ENCODE measurements around the gene GPR183. TPM values are rescaled to one million over a fixed set of nuclear protein-coding genes. Genes with fewer than 3 reads are reported as not detected.

Gene GPR183
- total RNA-seq, 1 experiment from 2014 or later: 0.30 TPM

DNA sequence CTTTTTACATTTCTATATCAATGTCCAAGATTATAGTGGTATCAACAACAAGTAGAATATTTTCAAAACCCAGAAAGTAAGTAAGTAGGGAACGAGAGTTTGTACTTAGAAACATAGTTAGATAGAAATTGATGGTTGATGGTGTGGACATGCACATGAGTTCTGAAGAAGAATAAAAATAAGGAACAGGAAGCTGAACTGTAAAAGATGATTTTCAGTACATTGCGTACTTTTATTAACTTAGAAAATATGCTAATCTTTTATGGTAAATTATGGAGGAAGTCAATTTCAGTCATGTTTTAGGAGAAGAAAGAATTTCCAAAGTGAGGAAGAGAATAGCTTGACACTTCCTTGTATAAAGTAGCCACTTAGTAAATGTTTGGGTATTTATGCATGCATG is 36.7 kb downstream of the GPR183 start:
- BruUV-seq (replicated peaks): no TSS peak
- no peaks in the 10 kb centered on the region for H3K9me3 ChIP-seq (ENCODE audit: control insufficient read depth in 1 of 2, insufficient read depth in 1 of 2, low read depth in 1 of 2, low read length in 2 of 2)
- CTCF ChIA-PET: interaction anchor here (0.8 to 6.7 kb wide), 11 partner anchors 18 to 176 kb away, joined by 3 to 90 read pairs (median 4); partner anchors contain the start of gene UBAC2
- POLR2A ChIA-PET: interaction anchor here (1.0 kb wide), 1 partner anchor 69 kb away, joined by 3 read pairs; the partner anchor contains the start of gene UBAC2
- H3K4me2 ChIP-seq (ENCODE audit: low read length): no peak overlapping the region
- no peak overlapping the region for H2AFZ ChIP-seq (ENCODE audit: low read depth, low read length, poor library complexity, severe bottlenecking)
- intact Hi-C loops (cut with micrococcal nuclease): no loop called here
- no peaks in the 10 kb centered on the region for H3K9me2 ChIP-seq (ENCODE audit: insufficient read depth)
- TF ChIP-seq RAD21 (IDR thresholded peaks at IDR 0.05; ENCODE audit: low read depth) (no peak), JUND (IDR thresholded peaks at IDR 0.05) (no peak), EZH2phosphoT487 (IDR thresholded peaks at IDR 0.05; ENCODE audit: borderline replicate concordance) (no peak), SP1 (IDR thresholded peaks at IDR 0.05; ENCODE audit: low read depth) (no peak), ELF1 (IDR thresholded peaks at IDR 0.05; ENCODE audit: borderline replicate concordance, low read depth) (no peak), YY1 (IDR thresholded peaks at IDR 0.05; ENCODE audit: extremely low read depth, insufficient replicate concordance, low read depth, low read length) (no peak), SRF (IDR thresholded peaks at IDR 0.05; ENCODE audit: low read depth) (no peak), ZNF274 (IDR thresholded peaks at IDR 0.05; ENCODE audit: low read depth, low read length) (no peak), CBX3 (IDR thresholded peaks at IDR 0.05; ENCODE audit: low read depth) (no peak), TCF7L2 (IDR thresholded peaks at IDR 0.05; ENCODE audit: borderline replicate concordance, extremely low read depth, insufficient read depth, insufficient read length) (no peak), EZH2 (IDR thresholded peaks at IDR 0.05) (no peak), SIN3A (IDR thresholded peaks at IDR 0.05; ENCODE audit: low read depth) (no peak)
- TF ChIP-seq, protein P1, sequence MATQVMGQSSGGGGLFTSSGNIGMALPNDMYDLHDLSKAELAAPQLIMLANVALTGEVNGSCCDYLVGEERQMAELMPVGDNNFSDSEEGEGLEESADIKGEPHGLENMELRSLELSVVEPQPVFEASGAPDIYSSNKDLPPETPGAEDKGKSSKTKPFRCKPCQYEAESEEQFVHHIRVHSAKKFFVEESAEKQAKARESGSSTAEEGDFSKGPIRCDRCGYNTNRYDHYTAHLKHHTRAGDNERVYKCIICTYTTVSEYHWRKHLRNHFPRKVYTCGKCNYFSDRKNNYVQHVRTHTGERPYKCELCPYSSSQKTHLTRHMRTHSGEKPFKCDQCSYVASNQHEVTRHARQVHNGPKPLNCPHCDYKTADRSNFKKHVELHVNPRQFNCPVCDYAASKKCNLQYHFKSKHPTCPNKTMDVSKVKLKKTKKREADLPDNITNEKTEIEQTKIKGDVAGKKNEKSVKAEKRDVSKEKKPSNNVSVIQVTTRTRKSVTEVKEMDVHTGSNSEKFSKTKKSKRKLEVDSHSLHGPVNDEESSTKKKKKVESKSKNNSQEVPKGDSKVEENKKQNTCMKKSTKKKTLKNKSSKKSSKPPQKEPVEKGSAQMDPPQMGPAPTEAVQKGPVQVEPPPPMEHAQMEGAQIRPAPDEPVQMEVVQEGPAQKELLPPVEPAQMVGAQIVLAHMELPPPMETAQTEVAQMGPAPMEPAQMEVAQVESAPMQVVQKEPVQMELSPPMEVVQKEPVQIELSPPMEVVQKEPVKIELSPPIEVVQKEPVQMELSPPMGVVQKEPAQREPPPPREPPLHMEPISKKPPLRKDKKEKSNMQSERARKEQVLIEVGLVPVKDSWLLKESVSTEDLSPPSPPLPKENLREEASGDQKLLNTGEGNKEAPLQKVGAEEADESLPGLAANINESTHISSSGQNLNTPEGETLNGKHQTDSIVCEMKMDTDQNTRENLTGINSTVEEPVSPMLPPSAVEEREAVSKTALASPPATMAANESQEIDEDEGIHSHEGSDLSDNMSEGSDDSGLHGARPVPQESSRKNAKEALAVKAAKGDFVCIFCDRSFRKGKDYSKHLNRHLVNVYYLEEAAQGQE (IDR thresholded peaks at IDR 0.05; ENCODE audit: low read depth): no peak
- TF ChIP-seq, protein P2, sequence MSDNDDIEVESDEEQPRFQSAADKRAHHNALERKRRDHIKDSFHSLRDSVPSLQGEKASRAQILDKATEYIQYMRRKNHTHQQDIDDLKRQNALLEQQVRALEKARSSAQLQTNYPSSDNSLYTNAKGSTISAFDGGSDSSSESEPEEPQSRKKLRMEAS (IDR thresholded peaks at IDR 0.05): no peak
- TF ChIP-seq, protein P3, sequence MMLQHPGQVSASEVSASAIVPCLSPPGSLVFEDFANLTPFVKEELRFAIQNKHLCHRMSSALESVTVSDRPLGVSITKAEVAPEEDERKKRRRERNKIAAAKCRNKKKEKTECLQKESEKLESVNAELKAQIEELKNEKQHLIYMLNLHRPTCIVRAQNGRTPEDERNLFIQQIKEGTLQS (IDR thresholded peaks at IDR 0.05): no peak
- TF ChIP-seq, protein P4, sequence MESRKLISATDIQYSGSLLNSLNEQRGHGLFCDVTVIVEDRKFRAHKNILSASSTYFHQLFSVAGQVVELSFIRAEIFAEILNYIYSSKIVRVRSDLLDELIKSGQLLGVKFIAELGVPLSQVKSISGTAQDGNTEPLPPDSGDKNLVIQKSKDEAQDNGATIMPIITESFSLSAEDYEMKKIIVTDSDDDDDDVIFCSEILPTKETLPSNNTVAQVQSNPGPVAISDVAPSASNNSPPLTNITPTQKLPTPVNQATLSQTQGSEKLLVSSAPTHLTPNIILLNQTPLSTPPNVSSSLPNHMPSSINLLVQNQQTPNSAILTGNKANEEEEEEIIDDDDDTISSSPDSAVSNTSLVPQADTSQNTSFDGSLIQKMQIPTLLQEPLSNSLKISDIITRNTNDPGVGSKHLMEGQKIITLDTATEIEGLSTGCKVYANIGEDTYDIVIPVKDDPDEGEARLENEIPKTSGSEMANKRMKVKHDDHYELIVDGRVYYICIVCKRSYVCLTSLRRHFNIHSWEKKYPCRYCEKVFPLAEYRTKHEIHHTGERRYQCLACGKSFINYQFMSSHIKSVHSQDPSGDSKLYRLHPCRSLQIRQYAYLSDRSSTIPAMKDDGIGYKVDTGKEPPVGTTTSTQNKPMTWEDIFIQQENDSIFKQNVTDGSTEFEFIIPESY (IDR thresholded peaks at IDR 0.05; ENCODE audit: extremely low read depth, insufficient replicate concordance, low read length): no peak
- H3K79me2 ChIP-seq (ENCODE audit: insufficient read depth, low read length): peaks cover 33% of the 10 kb centered on the region
- no peak overlapping the region for H3K4me3 ChIP-seq (replicated peaks in 1 of 2; ENCODE audit: low read depth in 1 of 2, low read length in 2 of 2)
- no peaks in the 10 kb centered on the region for H3K27me3 ChIP-seq (ENCODE audit: insufficient read depth, low read length)
- ATAC-seq (no peak), DNase-seq (ENCODE audit: low read depth, low spot score) (no peak)
- no peak overlapping the region for H3K27ac ChIP-seq (ENCODE audit: low read depth, low read length)
- RAD21 ChIA-PET (ENCODE audit: low non-redundant PET in 1 of 2, low total read pairs in 2 of 2, uncharacterized antibody in 2 of 2, unreplicated experiment in 2 of 2): interaction anchor here in 1 of 2 experiments (1.5 kb wide), 1 partner anchor 167 kb away, joined by 6 read pairs; no protein-coding TSS in a partner anchor
- 0 out of 4 replicates have a peak, but pooled peaks cover 0 to 4% of the 10 kb centered on the region in 2 experiments for H3K36me3 ChIP-seq (ENCODE audit: control insufficient read depth in 1 of 2, insufficient read depth in 2 of 2, low read length in 2 of 2)
- H4K20me1 ChIP-seq (ENCODE audit: insufficient read depth): no peaks in the 10 kb centered on the region
- H3K4me1 ChIP-seq (ENCODE audit: control insufficient read depth in 1 of 2, insufficient read depth in 2 of 2, low read length in 2 of 2): peaks cover 0 to 4% of the 10 kb centered on the region in 2 experiments; a peak in 1 of 4 replicates
- H3K9ac ChIP-seq (ENCODE audit: low read length): no peak overlapping the region

Measured in HCT116 (cell line).